ENCODE measurements around the gene CLDN10.

CLDN10 gene

GRCh38 chr13:95626768-95627167 is 74.2 kb downstream of the CLDN10 start:
- no peak for TF ChIP-seq CTCF (IDR thresholded peaks at IDR 0.05; ENCODE audit: control extremely low read depth, extremely low read depth, low read depth, missing control alignments)
- no peak for DNase-seq (ENCODE audit: extremely low spot score)
- CTCF ChIA-PET = interaction anchor here (1.3 to 9.3 kb wide), 3 partner anchors 17 to 208 kb away, joined by 4 to 172 read pairs (median 4); no protein-coding TSS in a partner anchor
- POLR2A ChIA-PET = no interaction called here

GRCh38 chr13:95627590-95627989 is 75.1 kb downstream of the CLDN10 start:
- ChIA-PET CTCF (interaction anchor here (1.3 to 9.3 kb wide), 2 partner anchors 18 to 207 kb away, joined by 4 to 172 read pairs; no protein-coding TSS in a partner anchor), POLR2A (no interaction called here)
- TF ChIP-seq CTCF (IDR thresholded peaks at IDR 0.05; ENCODE audit: control extremely low read depth, extremely low read depth, low read depth, missing control alignments) = no peak
- no peak for DNase-seq (ENCODE audit: extremely low spot score)

- POLR2A ChIA-PET = no interaction called here
- DNase-seq (ENCODE audit: extremely low spot score) = no peak
- no peak for TF ChIP-seq CTCF (IDR thresholded peaks at IDR 0.05; ENCODE audit: control extremely low read depth, extremely low read depth, low read depth, missing control alignments)
- CTCF ChIA-PET = interaction anchor here (9.3 kb wide), 1 partner anchor 206 kb away, joined by 172 read pairs; no protein-coding TSS in a partner anchor
These were observed 76.0 kb downstream of the CLDN10 start for GRCh38 chr13:95628488-95628887.

- CTCF ChIA-PET = no interaction called here
- POLR2A ChIA-PET = no interaction called here
- DNase-seq (ENCODE audit: extremely low spot score) = no peak
- no peak for TF ChIP-seq CTCF (IDR thresholded peaks at IDR 0.05; ENCODE audit: control extremely low read depth, extremely low read depth, low read depth, missing control alignments)
These were observed 76.6 kb downstream of the CLDN10 start for GRCh38 chr13:95629071-95629470.
